SKM-1 treated with dmso at 0.1 percent for 144 hours (cell line): ENCODE results near the gene FOXR2.

ENCODE experiments used
- DNase-seq: peaks from one replicate; lab custom pipeline; 2025; ENCODE audit not compliant: unreplicated experiment; lab: John Stamatoyannopoulos, UW

The FOXR2 gene, protein sequence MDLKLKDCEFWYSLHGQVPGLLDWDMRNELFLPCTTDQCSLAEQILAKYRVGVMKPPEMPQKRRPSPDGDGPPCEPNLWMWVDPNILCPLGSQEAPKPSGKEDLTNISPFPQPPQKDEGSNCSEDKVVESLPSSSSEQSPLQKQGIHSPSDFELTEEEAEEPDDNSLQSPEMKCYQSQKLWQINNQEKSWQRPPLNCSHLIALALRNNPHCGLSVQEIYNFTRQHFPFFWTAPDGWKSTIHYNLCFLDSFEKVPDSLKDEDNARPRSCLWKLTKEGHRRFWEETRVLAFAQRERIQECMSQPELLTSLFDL

DNA sequence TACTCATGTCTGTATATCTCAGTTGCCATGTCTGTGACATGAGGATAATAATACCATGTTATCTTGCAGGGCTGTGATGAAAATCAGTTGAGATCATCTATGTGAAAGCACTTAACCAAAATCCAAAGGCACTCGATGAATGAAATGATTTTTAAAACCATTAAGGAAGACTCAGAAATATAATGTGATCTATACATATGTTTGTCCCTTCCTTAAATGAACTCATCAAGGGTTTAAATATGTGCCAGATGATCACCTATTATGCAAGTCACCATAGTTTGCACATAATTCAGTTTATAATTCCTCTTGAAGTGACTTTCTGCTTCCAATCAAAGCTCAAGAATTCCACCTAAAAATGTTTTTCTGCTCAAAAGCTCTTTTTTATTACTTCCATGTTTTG, at the start of gene FOXR2:
Gene FOXR2 (plus strand): TSS at position 301 of the 400 bp plus-strand sequence. CDS start 312 bp downstream, outside the sequence.
- DNase-seq, result no peak

DNA sequence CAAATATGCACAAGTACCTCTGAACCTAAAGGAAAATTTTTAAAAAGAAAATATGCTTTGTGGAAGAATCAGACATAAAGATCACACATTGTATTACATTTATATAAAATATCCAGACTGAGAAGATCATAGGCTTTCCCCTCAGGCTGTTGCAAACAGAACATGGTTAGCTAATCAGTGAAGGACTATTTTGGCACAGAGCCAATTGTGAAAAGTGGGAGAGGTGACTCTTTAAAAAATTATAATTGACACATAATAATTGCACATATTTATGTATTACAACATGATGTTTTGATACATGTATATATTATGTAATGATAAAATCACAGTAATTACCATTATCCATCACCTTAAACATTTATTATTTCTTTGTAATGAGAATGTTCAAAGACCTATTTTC, 44.1 kb upstream of the FOXR2 start:
- DNase-seq, result no peak

DNA sequence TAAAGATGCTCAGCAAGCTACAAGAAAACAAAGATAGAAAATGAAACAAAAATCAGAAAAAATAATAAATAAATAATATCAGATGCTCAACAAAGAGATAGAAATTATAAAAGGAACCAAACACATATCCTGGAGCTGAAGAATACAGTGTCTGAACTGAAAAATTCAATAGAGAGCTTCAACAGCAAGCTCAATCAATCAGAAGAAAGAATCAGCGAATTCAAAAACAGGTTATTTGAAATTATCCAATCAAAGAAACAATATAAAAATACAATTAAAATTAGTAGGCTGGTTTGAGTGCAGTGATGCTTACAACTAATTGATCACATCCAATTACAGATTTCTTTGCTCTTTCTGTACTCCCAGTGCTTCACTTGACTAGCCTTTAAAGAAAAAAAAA, 40.8 kb upstream of the FOXR2 start:
- DNase-seq, result no peak

DNA sequence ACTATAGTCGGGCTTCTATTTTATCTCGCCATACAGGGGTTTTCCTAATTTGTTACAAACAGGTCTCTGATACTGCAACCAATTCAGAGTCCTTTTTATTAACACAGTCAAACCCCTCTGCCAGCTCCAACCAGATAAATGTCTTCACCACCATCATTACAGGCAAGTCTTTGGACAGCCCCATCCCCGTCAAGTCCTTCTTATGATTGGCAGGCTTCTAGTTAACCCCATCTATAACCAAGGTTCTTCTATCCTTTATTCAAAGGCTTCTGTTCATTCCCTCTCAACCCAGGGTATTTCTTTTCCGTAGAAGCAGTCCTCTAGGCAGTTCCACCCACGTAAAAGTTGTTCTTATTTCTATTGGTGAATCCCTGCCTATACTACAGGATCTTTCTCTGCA, 29.9 kb upstream of the FOXR2 start:
- no peak for DNase-seq

DNA sequence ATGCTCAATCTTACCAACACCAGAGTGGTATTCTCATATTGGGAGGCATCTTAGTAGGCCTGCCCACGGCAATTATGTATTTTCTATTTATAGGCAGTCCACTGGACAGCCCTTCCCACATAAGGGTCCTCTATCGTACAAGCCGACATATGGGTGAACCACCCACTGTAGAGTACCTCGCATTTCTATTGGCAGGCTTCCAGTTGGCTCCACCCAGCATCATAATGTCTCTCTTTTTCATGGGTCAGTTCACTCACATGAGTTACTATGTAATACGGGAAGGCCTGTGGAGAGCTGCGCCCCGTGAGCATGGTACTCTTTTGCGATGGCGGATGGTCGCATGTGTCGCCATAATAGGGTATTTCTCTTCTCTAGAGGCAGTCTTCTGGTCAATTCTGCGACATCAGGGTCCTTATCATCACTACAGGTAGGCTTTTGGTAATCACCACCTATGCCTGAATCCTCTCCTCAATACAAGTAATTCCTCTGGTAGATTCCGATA, 29.4 kb upstream of the FOXR2 start:
- no peak for DNase-seq

DNA sequence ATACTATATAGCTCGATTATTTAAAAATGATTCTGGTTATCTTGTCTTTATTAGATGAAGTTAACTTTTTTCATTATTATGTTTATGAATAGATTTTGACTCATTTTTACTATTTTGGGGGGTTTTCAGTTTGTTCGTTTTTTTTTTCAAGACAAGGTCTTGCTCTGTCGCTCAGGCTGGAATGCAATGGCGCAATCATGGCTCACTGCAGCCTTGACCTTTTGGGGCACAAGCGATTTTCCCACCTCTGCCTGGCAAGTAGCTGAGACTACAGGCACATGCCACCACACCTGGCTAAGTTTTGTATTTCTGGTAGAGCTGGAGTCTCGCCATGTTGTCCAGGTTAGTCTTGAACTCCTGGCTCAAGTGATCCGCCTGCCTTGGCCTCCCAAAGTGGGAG, 24.9 kb upstream of the FOXR2 start:
- no peak for DNase-seq

DNA sequence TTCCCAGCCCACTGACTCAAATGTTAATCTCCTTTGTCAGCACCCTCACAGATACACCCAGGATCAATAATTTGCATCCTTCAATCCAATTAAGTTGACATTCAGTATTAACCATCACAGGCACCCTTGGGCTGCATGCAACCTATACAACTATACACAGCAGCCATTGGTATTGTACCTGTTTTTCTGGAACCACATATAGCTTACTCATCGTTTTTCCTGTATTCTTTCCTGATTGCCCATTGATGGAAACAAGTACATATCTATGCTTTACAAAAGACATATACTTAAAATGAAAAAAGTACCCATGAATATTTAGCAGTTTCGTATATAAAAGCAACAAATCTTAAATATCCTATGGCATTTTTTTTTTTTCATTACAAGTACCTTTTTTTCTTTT, 3.7 kb upstream of the FOXR2 start:
- no peak for DNase-seq

DNA sequence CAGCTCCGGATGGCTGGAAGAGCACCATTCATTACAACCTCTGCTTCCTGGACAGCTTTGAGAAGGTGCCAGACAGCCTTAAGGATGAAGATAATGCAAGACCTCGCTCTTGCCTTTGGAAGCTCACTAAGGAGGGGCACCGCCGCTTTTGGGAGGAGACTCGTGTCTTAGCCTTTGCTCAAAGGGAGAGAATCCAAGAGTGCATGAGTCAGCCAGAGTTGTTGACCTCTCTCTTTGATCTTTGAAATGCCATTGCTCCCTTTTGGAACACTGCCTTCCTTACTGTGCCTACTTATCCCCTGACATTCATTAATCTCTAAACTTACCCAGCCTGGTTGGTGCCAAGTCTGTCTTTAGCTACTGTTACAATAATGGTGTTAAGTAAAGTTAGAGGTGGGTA, 1.2 kb downstream of the FOXR2 start:
- no peak for DNase-seq

DNA sequence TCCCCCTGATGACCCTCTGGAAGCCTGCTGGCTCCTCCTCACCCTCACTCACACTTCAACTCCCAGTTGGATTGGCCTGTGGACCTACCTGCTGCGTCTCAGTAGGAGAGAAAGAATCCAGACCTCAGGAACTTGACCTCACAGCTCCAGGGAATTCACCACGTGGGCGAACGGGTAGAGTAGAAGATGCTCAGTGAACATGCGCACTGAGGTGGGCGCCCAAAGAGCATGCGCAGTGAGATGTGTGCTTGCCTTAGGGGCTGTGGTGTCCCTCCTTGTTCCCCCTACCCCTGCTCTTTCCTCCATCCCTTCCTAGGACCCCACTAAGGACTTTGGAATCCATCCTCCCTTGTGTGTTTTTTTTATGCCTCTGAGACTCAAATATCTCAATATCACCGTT, 12.9 kb downstream of the FOXR2 start:
- DNase-seq, result no peak

DNA sequence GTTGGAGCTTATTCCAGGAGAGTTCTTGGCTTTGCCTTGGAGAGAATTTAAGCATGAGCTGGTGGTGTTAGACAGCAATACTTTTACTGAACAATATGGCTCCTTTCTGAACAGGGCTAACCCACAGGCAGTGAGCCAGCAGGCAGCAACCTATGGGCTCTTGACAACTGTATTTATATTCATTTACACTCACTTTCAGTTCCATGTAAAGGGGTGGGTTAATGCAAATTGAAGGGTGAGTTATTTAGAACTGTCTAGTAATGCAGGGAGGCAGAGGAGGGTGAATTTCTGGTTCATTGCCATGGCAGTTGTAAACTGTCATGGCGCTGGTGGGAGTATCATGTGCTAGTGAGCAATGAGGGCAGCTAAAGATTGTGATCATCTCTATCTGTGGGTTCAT, 15.7 kb downstream of the FOXR2 start:
- no peak for DNase-seq

DNA sequence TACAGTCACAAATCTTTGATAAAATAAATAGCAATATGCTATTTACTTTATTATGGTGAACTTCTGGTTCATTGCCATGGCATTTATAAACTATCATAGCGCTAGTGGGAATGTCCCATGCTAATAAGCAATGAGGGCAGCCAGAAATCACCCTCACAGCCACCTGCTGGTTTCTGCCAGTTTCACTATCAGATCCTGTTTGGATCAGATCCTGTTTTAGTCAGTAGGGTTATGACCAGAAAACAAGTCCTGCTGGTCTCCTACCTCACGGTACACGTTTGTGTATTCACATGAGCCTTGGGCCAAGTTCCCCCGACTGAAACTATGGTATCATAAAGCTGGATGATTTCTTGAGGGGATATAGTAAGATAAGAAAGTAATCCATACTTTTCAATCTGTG, 17.7 kb downstream of the FOXR2 start:
- DNase-seq, result no peak

DNA sequence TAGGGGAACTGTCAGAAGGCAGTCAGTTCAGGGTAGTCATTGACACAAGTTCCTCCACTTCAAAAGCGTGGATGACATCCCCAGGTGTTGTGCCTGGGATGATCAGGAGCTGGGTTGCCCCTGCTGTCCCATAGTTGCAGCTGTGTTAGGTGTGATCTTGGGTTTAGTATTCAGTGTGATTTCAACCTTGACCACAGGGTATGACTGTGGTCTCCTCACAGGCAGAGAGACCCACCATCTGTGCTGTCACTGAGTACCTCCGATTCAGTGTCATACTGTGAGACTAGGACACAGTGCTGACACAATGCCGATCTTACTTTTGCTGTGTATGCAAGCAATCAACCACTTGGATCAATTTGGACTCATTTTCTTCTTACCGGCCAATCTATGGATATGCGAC, 25.2 kb downstream of the FOXR2 start:
- DNase-seq, result no peak

DNA sequence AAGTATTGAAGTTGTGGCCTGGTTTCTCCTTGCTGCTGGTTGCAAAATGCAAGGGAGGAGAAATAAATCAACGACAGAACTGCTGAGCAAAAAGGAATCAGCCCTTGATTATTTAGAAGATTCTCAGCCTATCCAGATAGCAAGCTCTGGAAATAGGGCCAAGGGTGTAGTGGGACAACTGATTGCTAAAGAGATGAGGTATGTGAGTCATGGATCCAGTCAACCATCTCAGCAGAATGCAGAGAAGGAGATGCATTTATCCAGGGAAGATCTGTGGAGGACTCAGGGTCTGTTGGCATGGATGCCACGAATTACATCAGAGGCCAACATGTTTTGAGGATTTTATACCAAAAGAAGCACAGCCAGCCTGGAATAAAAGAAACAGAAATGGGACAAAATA, 36.7 kb downstream of the FOXR2 start:
- DNase-seq, result no peak

DNA sequence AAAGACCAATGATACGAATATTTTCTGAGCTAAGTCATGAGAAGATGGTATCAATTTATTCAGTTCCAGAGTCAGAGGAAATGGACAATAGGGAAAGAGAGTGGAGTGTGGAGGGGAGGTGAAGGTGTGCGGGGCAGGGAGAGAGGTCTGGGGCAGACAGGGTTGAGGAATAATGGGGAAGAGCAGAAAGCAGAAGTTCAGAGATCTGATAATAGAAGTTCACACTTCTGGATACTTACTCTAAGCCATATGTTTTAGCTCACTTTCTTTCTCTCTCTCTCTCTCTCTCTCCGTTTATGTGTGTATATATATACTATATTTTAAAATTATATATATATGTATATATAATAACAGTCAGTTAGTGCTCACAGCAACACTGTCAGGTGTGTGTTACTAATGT, 40.4 kb downstream of the FOXR2 start:
- DNase-seq, result peak; percentile 0

DNA sequence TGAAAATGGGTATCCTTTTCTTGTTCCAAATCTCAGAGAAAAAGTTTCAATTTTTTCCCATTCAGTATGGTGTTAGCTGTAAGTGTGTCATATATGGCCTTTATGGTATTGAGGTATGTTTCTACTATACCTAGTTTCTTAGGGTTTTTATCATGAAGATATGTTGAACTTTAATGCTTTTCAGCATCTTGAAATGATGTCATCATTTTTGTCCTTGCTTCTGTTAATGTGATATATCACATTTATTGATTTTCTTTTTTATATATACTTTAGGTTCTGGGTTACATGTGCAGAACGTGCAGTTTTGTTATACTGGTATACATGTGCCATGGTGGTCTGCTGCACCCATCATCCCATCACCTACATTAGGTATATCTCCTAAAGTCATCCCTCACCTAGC, 44.9 kb downstream of the FOXR2 start:
- DNase-seq, result no peak
